Neuronal stem cell (in vitro differentiated cells): ENCODE data around the gene ENPP4.

Experiments used
- DNase-seq: peaks from one replicate; pipeline ENCODE4 v3.0.0-alpha.2; 2013; ENCODE audit warnings: low spot score
- H2AFZ ChIP-seq: one replicate; pipeline ENCODE4 v1.6.1; 2013; ENCODE audit warnings: mild to moderate bottlenecking, low read length, inconsistent platforms
- H2AK5ac ChIP-seq: 2 replicates; pipeline ENCODE4 v1.6.1; 2013; ENCODE audit warnings: low read depth, mild to moderate bottlenecking, inconsistent platforms, low read length, moderate library complexity, mixed read lengths
- H2BK120ac ChIP-seq: 2 replicates; pipeline ENCODE4 v1.6.1; 2013; ENCODE audit warnings: low read depth, mild to moderate bottlenecking, inconsistent platforms, low read length, moderate library complexity, mixed read lengths
- H2BK12ac ChIP-seq: one replicate; pipeline ENCODE4 v1.6.1; 2013; ENCODE audit warnings: low read length, inconsistent platforms
- H2BK15ac ChIP-seq: 2 replicates; pipeline ENCODE4 v1.6.1; 2013; ENCODE audit warnings: mild to moderate bottlenecking, low read length, inconsistent platforms, mixed read lengths
- H2BK5ac ChIP-seq: one replicate; pipeline ENCODE4 v1.6.1; 2013; ENCODE audit warnings: inconsistent platforms, mild to moderate bottlenecking, low read length, moderate library complexity
- H3K14ac ChIP-seq: one replicate; pipeline ENCODE4 v1.6.1; 2013; ENCODE audit warnings: low read length, inconsistent platforms
- H3K18ac ChIP-seq: 2 replicates; pipeline ENCODE4 v1.6.1; 2013; ENCODE audit warnings: low read length, inconsistent platforms
- H3K23ac ChIP-seq: 2 replicates; pipeline ENCODE4 v1.6.1; 2013; ENCODE audit warnings: low read depth, mild to moderate bottlenecking, mixed read lengths, low read length, inconsistent platforms; ENCODE audit not compliant: poor library complexity
- H3K27ac ChIP-seq: replicated peaks from 3 replicates; pipeline ENCODE4 v1.5.1; 2013; ENCODE audit warnings: low read length, inconsistent platforms
- H3K27me3 ChIP-seq, 3 experiments: 2 replicates each; pipeline ENCODE4 v1.6.1; 2013; ENCODE audit warnings: low read length in 3 of 3, mild to moderate bottlenecking in 2 of 3, inconsistent platforms in 1 of 3, low read depth in 1 of 3, mixed read lengths in 1 of 3, moderate library complexity in 1 of 3; ENCODE audit not compliant: control insufficient read depth in 3 of 3, insufficient read depth in 3 of 3
- H3K36me3 ChIP-seq, 2 donors: replicated peaks in 1 of 2; 2 replicates each; pipeline ENCODE4 v1.6.1; 2013; ENCODE audit warnings: low read length in 2 of 2; ENCODE audit not compliant: control insufficient read depth in 2 of 2, insufficient read depth in 2 of 2
- H3K4ac ChIP-seq: 2 replicates; pipeline ENCODE4 v1.6.1; 2013; ENCODE audit warnings: inconsistent platforms, mild to moderate bottlenecking, low read length, moderate library complexity
- H3K4me1 ChIP-seq, 2 donors: 1 replicate in 1 of 2; 2 replicates in 1 of 2; pipeline ENCODE4 v1.6.1; 2013; ENCODE audit warnings: low read length in 2 of 2, low read depth in 1 of 2; ENCODE audit not compliant: control insufficient read depth in 2 of 2, insufficient read depth in 1 of 2
- H3K4me2 ChIP-seq: one replicate; pipeline ENCODE4 v1.6.1; 2013; ENCODE audit warnings: mild to moderate bottlenecking, low read length, inconsistent platforms; ENCODE audit not compliant: insufficient read depth, poor library complexity, severe bottlenecking
- H3K4me3 ChIP-seq, 2 donors: 2 replicates each; pipeline ENCODE4 v1.5.1; 2013; ENCODE audit warnings: low read length in 2 of 2, mild to moderate bottlenecking in 2 of 2, inconsistent platforms in 1 of 2, moderate library complexity in 1 of 2
- H3K79me1 ChIP-seq: one replicate; pipeline ENCODE4 v1.6.1; 2013; ENCODE audit warnings: low read depth, mild to moderate bottlenecking, inconsistent platforms, low read length, moderate library complexity
- H3K9ac ChIP-seq: one replicate; pipeline ENCODE4 v1.6.1; 2013; ENCODE audit warnings: mild to moderate bottlenecking, low read depth, low read length, inconsistent platforms; ENCODE audit not compliant: poor library complexity
- H3K9me3 ChIP-seq, 2 donors: replicated peaks in 1 of 2; 2 replicates each; pipeline versions ENCODE3 to v1.6.1; 2013; ENCODE audit warnings: low read length in 2 of 2, mild to moderate bottlenecking in 2 of 2, inconsistent platforms in 1 of 2, low read depth in 1 of 2, mixed read lengths in 1 of 2, moderate library complexity in 1 of 2; ENCODE audit not compliant: control insufficient read depth in 2 of 2, insufficient read depth in 1 of 2
- H4K8ac ChIP-seq: one replicate; pipeline ENCODE4 v1.6.1; 2013; ENCODE audit warnings: low read depth, mild to moderate bottlenecking, inconsistent platforms, low read length, moderate library complexity
- H4K91ac ChIP-seq: one replicate; pipeline ENCODE4 v1.6.1; 2013; ENCODE audit warnings: low read length, low read depth, mild to moderate bottlenecking, inconsistent platforms; ENCODE audit not compliant: poor library complexity
- WGBS, 2 donors: extraction: QIAGEN DNeasy Blood & Tissue Kit; methylation state at CpG; one replicate each; pipeline ENCODE4 v1.1.7; 2013; ENCODE audit warnings: missing lambda C conversion rate in 2 of 2, mixed read lengths in 1 of 2; ENCODE audit not compliant: insufficient read length in 2 of 2, insufficient replicate concordance in 1 of 2; ENCODE audit errors: extremely low coverage in 2 of 2; 5-methylcytosine and 5-hydroxymethylcytosine counted together

ENPP4 gene

GRCh38 chr6:46098678-46099077 lies 31.1 kb upstream of the ENPP4 start:
- no peak overlapping the region for H3K9ac ChIP-seq

GRCh38 chr6:46099952-46100351 lies 29.8 kb upstream of the ENPP4 start:
- no peak overlapping the region for H3K14ac ChIP-seq
- no peak overlapping the region for H2AFZ ChIP-seq
- H2BK15ac ChIP-seq = no peak overlapping the region
- peaks cover 0 to 2% of the 10 kb centered on the region in 2 donors for H3K9me3 ChIP-seq
- H3K9ac ChIP-seq = no peak overlapping the region
- H3K4me2 ChIP-seq = no peak overlapping the region
- DNase-seq = no peak
- no peak overlapping the region for H3K4ac ChIP-seq
- no peaks in the 10 kb centered on the region for H3K79me1 ChIP-seq
- H3K4me1 ChIP-seq = no peaks in the 10 kb centered on the region
- no CpG with 5 or more reads among the region's 3 CpGs for WGBS, 2 donors
- no peak overlapping the region for H3K18ac ChIP-seq
- H3K27me3 ChIP-seq = no peaks in the 10 kb centered on the region
- no peak overlapping the region for H2BK5ac ChIP-seq
- no peak overlapping the region for H4K8ac ChIP-seq
- no peaks in the 10 kb centered on the region for H3K36me3 ChIP-seq
- H2BK12ac ChIP-seq = no peak overlapping the region
- H4K91ac ChIP-seq = no peak overlapping the region
- H2AK5ac ChIP-seq = no peak overlapping the region
- H3K27ac ChIP-seq = no peak overlapping the region
- no peak overlapping the region for H3K23ac ChIP-seq
- no peak overlapping the region for H3K4me3 ChIP-seq
- no peak overlapping the region for H2BK120ac ChIP-seq

More at GRCh38 chr6:46098678-46099077, 31.1 kb upstream of the ENPP4 start:
- Histone ChIP-seq H4K91ac (no peak overlapping the region), H3K18ac (no peak overlapping the region), H4K8ac (no peak overlapping the region), H3K27me3 (no peaks in the 10 kb centered on the region), H2AK5ac (no peak overlapping the region), H3K23ac (no peak overlapping the region), H3K36me3 (no peaks in the 10 kb centered on the region), H2AFZ (no peak overlapping the region), H2BK12ac (no peak overlapping the region), H3K4me1 (no peaks in the 10 kb centered on the region), H3K4me3 (no peak overlapping the region), H3K4me2 (no peak overlapping the region), H3K4ac (no peak overlapping the region), H3K27ac (no peak overlapping the region), H2BK15ac (no peak overlapping the region), H3K14ac (no peak overlapping the region), H2BK5ac (no peak overlapping the region), H3K79me1 (no peaks in the 10 kb centered on the region), H3K9me3 (peaks cover 0 to 5% of the 10 kb centered on the region in 2 donors), H2BK120ac (no peak overlapping the region)
- no peak for DNase-seq
- WGBS, 2 donors = no CpG with 5 or more reads among the region's 4 CpGs

- Histone ChIP-seq H2BK15ac (no peak overlapping the region), H3K23ac (no peak overlapping the region), H3K4me2 (no peak overlapping the region), H3K4ac (no peak overlapping the region), H2BK5ac (no peak overlapping the region), H2AFZ (no peak overlapping the region), H3K36me3 (no peaks in the 10 kb centered on the region), H3K4me1 (no peaks in the 10 kb centered on the region), H4K8ac (no peak overlapping the region), H3K27ac (no peak overlapping the region), H3K9me3 (peaks cover under 1 to 2% of the 10 kb centered on the region in 2 donors), H3K4me3 (no peak overlapping the region), H3K18ac (no peak overlapping the region), H3K14ac (no peak overlapping the region), H2BK120ac (no peak overlapping the region), H4K91ac (no peak overlapping the region), H2BK12ac (no peak overlapping the region), H3K9ac (no peak overlapping the region), H3K79me1 (no peaks in the 10 kb centered on the region), H2AK5ac (no peak overlapping the region), H3K27me3 (no peaks in the 10 kb centered on the region)
- DNase-seq = no peak
- no CpG with 5 or more reads among the region's 3 CpGs for WGBS, 2 donors
These were observed 27.7 kb upstream of the ENPP4 start for GRCh38 chr6:46102123-46102522.

- Histone ChIP-seq H2BK120ac (no peak overlapping the region), H3K4me1 (no peaks in the 10 kb centered on the region), H3K27me3 (no peaks in the 10 kb centered on the region), H2BK5ac (no peak overlapping the region), H2AFZ (no peak overlapping the region), H4K8ac (no peak overlapping the region), H3K27ac (no peak overlapping the region), H4K91ac (no peak overlapping the region), H3K79me1 (no peaks in the 10 kb centered on the region), H2BK15ac (no peak overlapping the region), H3K18ac (no peak overlapping the region), H3K4me3 (no peak overlapping the region), H3K4ac (no peak overlapping the region), H3K9me3 (peaks cover 0 to 2% of the 10 kb centered on the region in 2 donors), H3K36me3 (no peaks in the 10 kb centered on the region), H2AK5ac (no peak overlapping the region), H3K4me2 (no peak overlapping the region), H3K23ac (no peak overlapping the region), H3K9ac (no peak overlapping the region), H2BK12ac (no peak overlapping the region), H3K14ac (no peak overlapping the region)
- DNase-seq = no peak
These were observed 26.2 kb upstream of the ENPP4 start for GRCh38 chr6:46103441-46104115.
